Left lung (tissue), 10 donors: ENCODE measurements around the gene NPBWR2. TPM values are rescaled to one million over a fixed set of nuclear protein-coding genes. Genes with fewer than 3 reads are reported as not detected.
A peak's percentile ranks its signal among the peaks of the same experiment; 100 is the strongest.

Experiments
- ATAC-seq: fragments of 200-7000 bp; cut with Tn5 transposase; one replicate; pipeline ENCODE4 v1.9.1; 2020; ENCODE audit warnings: moderate library complexity
- DNase-seq, 4 donors: peaks; one replicate each; pipeline ENCODE4 v3.0.0-alpha.2; 2013 to 2020
- H3K27ac ChIP-seq, 2 donors: fragments of 200-600 bp; sonication (generic) in 1 of 2; one replicate each; pipeline versions ENCODE4 v1.5.0 to v1.8.0; 2020 to 2021
- H3K27me3 ChIP-seq, 2 donors: fragments of 200-600 bp; sonication (generic) in 1 of 2; one replicate each; pipeline versions ENCODE4 v1.5.0 to v1.8.0; 2020 to 2021
- H3K36me3 ChIP-seq, 2 donors: fragments of 200-600 bp; sonication (generic) in 1 of 2; one replicate each; pipeline versions ENCODE4 v1.5.0 to v1.8.0; 2020 to 2021
- H3K4me1 ChIP-seq, 2 donors: fragments of 200-600 bp; one replicate each; pipeline ENCODE4 v1.8.0; 2021
- H3K4me3 ChIP-seq, 2 donors: fragments of 200-600 bp; sonication (generic) in 1 of 2; one replicate each; pipeline versions ENCODE4 v1.5.0 to v1.8.0; 2020 to 2021; ENCODE audit warnings: mild to moderate bottlenecking in 1 of 2
- H3K9me3 ChIP-seq, 2 donors: fragments of 200-600 bp; sonication (generic) in 1 of 2; one replicate each; pipeline versions ENCODE4 v1.5.0 to v1.8.0; 2020 to 2021
- intact Hi-C, 2 donors: fragments of 100-400 bp; cut with DNase I; formaldehyde crosslinking; loops; one replicate each; pipeline versions ENCODE4 v1.11.2 to v1.14.2; 2022
- polyA plus RNA-seq, 6 donors: library from polyadenylated mRNA; unstranded; fragments of 120-200 nt; gene quantifications; one replicate each; pipeline ENCODE4 v1.2.1, GENCODE V29; 2013; ENCODE audit not compliant: insufficient read length in 6 of 6
- total RNA-seq, 2 donors: library from RNA; stranded (reverse); fragmentation: NEBNext Ultra II Directional; extraction: Animal tissue kit (Norgen Biotek cat#: 25700); gene quantifications; one replicate each; pipeline ENCODE4 v1.2.1, GENCODE V29; 2021
- TF ChIP-seq, protein P1 (sequence below), 2 donors: fragments of 200-600 bp; sonication (generic) in 1 of 2; IDR thresholded peaks; one replicate each; pipeline versions ENCODE4 v1.5.0 to v1.8.0; 2021; ENCODE audit warnings: antibody characterized with exemption in 2 of 2
- donor health status: DM: no; HTN: yes; CAD: no.
- donor health status: DM: no; HTN: no; CAD: no.

NPBWR2 gene
- total and polyA plus RNA-seq, 8 donors, result not detected

DNA sequence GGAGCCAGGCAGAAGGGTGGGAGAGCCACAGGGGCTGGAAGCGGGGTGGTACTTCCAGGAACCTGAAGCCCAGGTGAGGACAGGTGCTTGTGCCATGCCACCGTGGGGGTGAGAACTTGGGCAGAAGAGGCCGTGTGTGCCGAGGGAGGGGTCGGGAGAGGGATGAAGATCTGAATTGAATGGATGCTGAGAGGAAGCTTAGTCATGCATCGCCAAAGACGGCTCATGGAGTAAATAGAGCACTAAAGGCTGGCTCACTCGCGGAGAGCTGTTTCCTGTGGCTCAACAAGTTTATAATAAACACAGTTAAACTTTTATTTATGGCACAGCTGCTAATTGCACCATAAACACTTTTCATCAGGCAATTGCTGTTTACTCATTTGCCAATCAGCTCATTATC, 35.2 kb upstream of the NPBWR2 start:
- H3K27ac ChIP-seq, result no peak overlapping the region
- peaks cover 0 to 15% of the 10 kb centered on the region in 2 donors for H3K9me3 ChIP-seq
- H3K36me3 ChIP-seq, result no peaks in the 10 kb centered on the region
- no peak overlapping the region for H3K4me3 ChIP-seq
- H3K4me1 ChIP-seq, result no peaks in the 10 kb centered on the region
- TF ChIP-seq, protein P1, sequence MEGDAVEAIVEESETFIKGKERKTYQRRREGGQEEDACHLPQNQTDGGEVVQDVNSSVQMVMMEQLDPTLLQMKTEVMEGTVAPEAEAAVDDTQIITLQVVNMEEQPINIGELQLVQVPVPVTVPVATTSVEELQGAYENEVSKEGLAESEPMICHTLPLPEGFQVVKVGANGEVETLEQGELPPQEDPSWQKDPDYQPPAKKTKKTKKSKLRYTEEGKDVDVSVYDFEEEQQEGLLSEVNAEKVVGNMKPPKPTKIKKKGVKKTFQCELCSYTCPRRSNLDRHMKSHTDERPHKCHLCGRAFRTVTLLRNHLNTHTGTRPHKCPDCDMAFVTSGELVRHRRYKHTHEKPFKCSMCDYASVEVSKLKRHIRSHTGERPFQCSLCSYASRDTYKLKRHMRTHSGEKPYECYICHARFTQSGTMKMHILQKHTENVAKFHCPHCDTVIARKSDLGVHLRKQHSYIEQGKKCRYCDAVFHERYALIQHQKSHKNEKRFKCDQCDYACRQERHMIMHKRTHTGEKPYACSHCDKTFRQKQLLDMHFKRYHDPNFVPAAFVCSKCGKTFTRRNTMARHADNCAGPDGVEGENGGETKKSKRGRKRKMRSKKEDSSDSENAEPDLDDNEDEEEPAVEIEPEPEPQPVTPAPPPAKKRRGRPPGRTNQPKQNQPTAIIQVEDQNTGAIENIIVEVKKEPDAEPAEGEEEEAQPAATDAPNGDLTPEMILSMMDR (IDR thresholded peaks at IDR 0.05), result no peak
- DNase-seq (peak in 2 of 4 donors; percentile 8 to 43), ATAC-seq (no peak)
- intact Hi-C loops, result no loop called here
- peaks cover 0 to 46% of the 10 kb centered on the region in 2 donors for H3K27me3 ChIP-seq

DNA sequence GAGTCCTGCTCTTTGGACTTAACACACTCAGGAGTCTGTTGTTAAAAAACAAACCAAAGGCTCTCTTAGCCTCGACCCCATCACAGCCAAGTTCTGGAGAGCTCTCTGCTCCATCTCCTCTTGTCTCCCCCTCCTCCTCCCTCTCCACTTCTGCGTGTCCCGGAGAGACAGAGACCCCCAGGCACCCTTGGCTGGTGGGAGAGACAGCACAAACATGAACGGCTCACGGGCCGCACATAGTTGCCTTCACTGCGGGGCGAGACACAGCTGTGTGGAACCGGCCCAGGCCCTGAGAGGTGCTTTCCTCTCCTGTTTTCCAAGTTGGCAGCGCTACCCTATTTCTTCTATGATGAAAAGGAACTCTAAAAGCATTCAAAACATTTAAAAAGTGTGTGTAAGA, 33.6 kb upstream of the NPBWR2 start:
- Histone ChIP-seq H3K27ac (no peak overlapping the region), H3K4me1 (no peaks in the 10 kb centered on the region), H3K9me3 (peaks cover 0 to 15% of the 10 kb centered on the region in 2 donors), H3K27me3 (peaks cover 0 to 41% of the 10 kb centered on the region in 2 donors), H3K4me3 (no peak overlapping the region), H3K36me3 (no peaks in the 10 kb centered on the region)
- TF ChIP-seq, protein P1 (IDR thresholded peaks at IDR 0.05), result no peak
- ATAC-seq (no peak), DNase-seq (peak in 2 of 4 donors; percentile 26 to 51)
- intact Hi-C loops, result no loop called here

DNA sequence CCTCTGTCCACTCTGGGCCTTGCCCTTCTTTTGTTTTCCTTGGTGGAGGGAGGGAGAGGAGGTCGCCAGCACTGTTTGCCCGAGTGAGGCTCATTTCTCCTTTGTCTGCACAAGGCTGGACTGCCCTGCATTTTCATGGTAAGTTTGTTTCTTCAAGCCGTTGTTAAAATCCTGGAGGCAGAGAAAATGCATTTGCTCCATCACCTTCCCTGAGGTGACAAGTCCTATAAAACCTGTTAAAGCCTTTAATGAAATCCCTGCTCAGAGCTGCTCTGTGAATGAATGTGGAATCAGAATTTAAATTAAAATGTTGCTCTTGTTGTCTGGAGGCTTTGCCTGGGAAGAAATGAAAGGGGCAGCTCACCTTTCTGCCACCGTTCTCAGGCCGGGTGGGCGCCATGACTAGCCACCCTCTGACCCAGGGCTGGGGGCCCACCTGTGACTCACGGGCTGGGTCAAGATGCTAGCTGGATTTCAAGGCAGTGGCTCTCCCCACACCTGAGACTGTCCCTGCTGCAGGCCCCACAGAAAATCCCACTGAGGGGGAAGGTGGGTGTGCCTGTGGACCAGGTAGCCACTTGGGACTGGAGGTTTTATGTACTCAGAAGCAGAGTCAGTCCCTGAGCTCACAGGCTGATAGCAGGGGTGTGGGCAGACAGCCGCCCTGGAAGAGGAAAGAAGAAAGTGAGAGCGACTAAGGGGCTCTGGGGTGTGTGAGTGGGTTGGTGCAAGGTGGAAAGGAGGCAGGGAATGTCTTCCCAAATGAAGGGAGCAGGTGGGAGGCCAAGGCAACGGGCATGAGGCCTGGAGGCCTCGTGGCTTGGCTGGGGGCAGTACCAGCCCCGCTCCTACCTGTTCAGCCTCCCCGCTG, 32.9 kb upstream of the NPBWR2 start:
- Histone ChIP-seq H3K4me1 (no peaks in the 10 kb centered on the region), H3K9me3 (peaks cover 0 to 9% of the 10 kb centered on the region in 2 donors), H3K36me3 (no peaks in the 10 kb centered on the region), H3K27me3 (peaks cover 0 to 41% of the 10 kb centered on the region in 2 donors), H3K4me3 (no peak overlapping the region), H3K27ac (no peak overlapping the region)
- no peak for ATAC-seq
- intact Hi-C loops, result no loop called here
- peak in 2 of 4 donors; percentile 13 to 58 for DNase-seq
- TF ChIP-seq, protein P1 (IDR thresholded peaks at IDR 0.05), result no peak

DNA sequence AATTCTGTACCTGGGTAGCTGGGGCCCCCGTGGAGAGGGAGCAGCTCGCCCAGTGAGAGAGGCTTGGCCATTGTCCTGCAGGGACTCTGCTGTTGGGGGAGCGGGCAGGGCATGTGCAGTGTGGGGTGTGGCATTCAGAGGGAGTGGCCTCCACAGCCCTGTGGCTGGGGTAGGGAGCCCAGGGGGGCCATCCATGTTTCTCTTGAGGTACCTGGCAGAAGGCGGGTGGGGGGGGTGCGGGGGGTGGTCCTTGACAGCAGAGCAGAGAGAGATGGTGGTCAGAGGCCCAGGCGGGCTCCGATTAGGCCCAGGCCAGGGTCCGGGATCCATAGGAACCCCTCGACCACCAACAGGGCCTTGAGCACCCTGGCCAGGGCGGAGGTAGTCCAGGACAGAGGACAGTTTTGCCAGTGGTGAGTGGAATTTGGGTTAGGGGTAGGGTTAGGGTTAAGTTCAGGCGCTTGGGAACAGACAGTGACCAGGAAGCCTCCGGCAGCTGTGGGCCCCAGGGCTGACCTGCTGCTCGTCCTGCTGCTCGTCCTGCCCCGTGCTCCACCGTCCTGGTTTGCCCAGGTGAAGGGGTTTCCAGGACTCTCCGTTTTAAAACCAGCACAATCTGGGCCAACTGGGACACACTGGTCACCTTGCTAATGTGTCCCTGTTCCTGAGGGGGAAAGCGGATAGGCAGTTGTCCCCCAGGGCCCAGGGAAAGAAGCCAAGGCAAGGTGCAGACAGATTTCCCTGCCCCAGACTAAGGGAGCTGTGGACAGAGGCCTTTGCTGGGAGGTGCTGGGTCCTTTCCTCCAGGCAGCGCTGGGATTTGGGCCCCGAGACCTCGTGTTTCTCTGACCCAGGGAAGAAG, 32.1 kb upstream of the NPBWR2 start:
- Histone ChIP-seq H3K4me3 (no peak overlapping the region), H3K27ac (no peak overlapping the region), H3K36me3 (no peaks in the 10 kb centered on the region), H3K27me3 (peaks cover 0 to 41% of the 10 kb centered on the region in 2 donors), H3K4me1 (no peaks in the 10 kb centered on the region), H3K9me3 (peaks cover 0 to under 1% of the 10 kb centered on the region in 2 donors)
- DNase-seq (peak in 2 of 4 donors; percentile 21 to 53), ATAC-seq (no peak)
- TF ChIP-seq, protein P1 (IDR thresholded peaks at IDR 0.05), result no peak
- intact Hi-C loops, result no loop called here
